Amniotic stem cell (primary cell): ENCODE measurements around the gene C19orf18.
A peak's percentile ranks its signal among the peaks of the same experiment; 100 is the strongest.
"Not testable (repeated sequence)": the region's sequence is repeated elsewhere in the genome, so short reads cannot be mapped to it uniquely, and the experiment has no call there.

Experiments used
- DNase-seq: peaks from one replicate; lab custom pipeline; 2025; lab: John Stamatoyannopoulos, UW

C19orf18 gene

DNA sequence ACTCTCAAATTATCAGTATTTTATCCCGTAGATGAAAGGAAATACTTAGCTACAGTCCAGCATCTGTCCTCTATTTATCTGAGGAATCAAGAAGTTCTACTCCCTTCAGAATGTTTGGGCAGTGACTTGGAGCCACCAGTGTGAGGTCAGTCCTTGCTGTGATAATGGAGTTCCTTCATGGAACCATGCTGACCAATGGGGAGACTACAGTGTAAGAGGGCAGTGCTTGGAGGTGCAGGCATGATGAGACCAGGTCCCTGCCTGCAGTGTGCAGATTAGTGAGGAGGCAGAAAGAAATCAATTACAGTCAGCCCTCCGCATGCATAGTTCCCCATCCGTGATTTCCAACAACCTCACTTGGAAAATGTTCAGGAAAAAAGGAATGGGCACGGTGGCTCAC, at the start of gene C19orf18:
Gene C19orf18 (minus strand): TSS at position 101 of the 400 bp plus-strand sequence. CDS start 102 bp downstream, outside the sequence.
- DNase-seq, result no peak

DNA sequence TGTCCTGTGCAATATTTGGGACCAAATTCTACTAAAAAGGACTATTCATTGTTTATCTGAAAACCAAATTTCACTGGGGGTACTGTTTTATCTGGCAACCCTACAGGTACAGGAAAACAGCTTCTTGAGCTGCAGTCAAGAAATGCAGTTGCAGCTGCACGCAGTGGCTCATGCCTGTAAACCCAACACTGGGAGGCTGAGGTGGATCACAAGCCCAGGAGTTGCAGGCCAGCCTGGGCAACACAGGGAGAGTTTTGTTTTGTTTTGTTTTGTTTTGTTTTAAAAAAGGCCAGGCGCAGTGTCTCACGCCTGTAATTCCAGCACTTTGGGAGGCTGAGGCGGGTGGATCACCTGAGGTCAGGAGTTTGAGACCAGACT, 47.9 kb upstream of the C19orf18 start:
- no peak for DNase-seq

DNA sequence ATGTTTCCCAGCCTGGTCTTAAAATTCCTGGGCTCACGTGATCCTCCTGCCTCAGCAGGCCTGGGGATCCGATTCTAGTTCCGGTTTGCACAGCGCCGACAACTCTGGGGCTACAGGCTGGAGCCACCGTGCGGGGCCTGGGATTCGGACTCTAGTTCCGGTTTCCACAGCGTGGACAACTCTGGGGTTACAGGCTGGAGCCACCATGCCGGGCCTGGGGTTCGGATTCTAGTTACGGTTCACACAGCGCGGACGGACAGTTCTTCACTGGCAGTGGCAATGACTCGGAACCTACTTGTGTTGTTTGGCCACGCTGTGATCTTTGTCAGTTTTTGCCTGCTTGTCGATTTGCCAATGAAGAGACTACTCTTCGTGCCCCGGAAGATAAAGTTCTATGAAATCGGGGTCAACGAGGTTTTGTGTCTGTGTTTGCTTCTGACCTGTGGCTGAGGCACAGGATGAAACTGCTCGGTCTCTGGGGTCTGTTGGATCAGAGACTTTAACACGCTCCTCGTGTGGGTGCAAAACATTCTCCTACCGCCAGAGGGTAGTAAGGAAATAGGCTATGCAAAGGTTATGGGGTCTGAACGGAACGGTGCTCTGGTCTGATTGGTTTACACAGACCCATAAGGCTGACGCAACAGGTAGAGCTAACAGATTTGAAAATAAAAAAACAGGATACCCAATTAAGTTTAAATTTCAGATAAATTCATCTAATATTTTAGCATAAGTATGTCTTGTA, 47.4 kb upstream of the C19orf18 start:
- no peak for DNase-seq

DNA sequence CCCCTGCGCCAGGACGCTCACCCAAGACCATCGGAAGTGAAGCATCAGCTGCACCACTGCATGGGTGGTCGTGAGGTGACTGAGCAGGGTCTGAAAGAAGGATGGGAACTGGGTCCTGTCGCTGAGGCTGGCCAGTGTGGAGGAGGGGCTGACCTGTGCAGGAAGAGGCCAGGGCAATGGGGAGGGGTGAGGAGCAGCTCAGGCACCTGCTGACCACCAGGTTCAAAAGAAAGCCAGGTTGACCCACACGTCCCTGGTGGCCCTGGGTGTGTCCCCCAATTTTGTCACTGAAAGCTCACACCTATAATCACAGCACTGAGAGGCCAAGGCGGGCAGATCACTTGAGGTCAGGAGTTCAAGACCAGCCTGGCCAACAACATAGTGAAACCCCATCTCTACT, 45.8 kb upstream of the C19orf18 start:
- DNase-seq, result no peak

DNA sequence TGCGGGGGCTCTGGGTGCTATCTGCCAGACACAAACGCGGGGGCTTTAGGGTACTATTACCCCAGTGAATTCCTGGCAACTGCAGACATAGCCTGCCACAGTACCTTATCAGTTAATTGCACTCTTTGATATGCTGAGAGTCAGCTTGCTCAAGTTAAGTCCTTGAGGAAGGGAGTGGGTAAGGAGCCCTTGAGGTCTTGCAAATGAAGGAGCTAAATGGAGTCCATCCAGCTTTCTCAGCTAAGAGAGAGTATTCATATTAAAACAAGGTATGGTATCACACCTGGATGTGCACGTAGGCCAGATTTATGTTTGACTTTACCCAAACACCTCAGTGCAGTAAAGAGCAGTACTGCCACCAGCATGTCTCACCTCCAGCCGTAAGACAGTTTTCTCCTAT, 39.8 kb upstream of the C19orf18 start:
- no peak for DNase-seq

DNA sequence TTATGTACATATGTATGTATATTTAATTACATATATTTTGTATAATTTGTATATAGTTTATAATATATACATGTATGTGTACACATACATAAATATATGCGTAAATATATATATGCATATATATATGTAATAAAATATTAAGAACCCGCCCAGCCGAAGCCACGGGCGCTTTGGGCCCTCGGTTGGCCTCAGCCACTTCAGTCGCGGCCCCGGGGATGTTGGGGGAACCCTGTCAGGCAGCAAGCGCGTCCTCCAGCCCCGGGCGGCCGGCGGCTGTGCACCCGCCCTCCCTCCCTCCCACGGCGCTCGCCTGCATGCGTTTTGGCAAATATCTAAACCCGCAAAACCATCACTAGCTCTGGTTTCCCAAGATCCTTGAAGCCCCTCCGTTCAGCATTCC, 36.2 kb upstream of the C19orf18 start:
- no peak for DNase-seq

DNA sequence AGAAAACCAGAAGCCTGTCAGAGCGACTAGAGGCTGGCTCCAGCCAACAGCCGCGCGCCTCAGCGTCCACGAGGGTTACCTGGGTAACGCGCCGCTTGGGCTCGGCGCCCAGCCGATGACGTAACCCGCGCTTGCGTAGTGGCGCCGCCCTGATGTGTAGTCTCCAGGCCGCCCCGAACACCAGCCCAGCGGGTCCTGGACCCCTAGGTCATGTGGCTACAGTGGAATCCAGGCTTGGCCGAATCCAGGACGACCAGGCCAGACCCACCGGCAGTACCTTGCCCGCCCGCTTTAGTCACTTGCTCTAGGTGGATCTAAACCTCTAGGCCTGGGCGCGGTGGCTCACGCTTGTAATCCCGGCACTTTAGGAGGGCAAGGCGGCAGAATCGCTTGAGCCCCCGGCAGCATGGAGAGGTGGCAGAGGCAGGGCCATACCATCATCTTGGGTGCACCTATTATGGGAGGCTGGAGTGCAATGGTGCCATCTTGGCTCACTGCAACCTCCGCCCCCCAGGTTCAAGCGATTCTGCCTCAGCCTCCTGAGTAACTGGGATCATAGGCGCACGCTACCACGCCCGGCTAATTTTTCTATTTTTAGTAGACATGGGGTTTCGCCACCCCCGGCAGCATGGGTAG, 35.5 kb upstream of the C19orf18 start:
- DNase-seq, result no peak

DNA sequence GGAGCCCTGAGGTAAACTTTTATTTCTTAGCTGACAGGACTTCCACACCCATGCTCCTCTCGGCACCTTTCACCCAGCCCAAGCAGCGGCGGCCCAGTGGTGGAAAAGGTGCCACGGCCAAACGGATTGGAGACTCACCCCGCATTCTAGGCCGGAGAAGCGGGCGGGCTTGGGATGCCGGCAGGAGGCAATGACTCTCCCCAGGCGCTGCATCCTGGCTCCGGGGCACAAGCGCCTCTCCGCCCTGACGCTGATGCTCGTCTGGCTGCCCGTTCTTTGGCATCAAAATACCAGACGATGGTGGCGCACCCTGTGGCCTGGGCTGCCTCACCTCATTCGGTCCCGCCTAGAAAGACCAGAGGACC, 34.9 kb upstream of the C19orf18 start:
- DNase-seq, result no peak

DNA sequence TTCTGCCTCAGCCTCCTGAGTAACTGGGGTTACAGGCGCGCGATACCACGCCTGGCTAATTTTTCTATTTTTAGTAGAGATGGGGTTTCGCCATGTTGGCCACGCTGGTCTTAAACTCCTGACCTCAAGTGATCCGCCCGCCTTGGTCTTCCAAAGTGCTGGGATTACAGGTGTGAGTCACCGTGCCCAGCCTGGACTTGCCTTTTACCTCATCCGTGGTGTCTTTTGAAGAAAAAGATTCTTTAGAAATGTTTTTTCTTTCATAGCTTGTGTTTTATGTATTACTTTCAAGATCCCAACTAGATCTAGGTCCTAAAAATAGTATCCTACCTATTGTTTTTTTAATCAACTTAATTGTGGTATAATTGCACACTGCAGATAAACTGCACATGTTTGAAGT, 34.5 kb upstream of the C19orf18 start:
- DNase-seq, result not testable (repeated sequence)

DNA sequence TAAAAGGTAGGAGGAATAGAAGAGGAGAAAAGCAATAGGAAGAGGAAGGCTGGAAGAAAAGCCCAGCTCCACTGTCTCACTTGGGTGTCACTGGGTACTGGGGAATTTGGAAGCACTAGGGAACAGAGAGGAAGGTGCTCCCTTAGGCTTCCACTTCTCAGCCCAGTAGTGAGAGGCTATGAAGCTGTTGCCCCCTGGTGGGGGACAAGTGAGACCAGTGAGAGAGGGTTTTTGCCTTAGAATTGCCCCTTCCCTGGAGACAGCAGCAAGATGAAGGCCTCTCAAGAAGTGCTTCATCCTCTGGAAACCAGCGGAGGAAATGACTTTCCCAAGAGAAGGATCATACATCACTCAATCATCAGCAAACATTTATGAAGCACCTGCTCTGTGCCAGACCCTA, 33.0 kb upstream of the C19orf18 start:
- no peak for DNase-seq

DNA sequence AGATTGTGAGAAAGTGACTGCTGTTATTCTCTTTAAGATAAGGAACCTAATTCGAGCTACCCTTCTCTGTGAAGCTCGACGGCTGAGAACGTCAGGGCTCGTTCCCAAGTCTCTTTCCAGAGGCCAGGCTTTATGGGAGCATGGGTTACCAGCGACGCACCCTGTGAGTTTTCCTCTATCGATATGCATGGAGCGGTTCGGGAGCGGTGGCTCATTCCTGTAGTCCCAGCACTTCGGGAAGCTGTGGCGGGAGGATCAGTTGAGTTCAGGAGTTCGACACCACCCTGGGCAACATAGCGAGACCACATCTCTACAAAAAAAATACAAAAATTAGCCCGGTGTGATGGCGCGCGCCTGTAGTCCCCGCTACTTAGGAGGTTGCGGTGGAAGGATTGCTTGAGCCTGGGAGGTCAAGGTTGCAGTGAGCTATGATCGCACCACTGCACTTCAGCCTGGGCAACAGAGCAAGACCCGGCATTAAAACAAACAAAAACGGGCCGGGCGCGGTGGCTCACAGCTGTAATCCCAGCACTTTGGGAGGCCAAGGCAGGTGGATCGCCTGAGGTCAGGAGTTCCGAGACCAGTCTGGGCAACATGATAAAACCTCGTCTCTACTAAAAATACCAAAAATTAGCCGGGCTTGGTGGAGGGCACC, 29.0 kb upstream of the C19orf18 start:
- no peak for DNase-seq

DNA sequence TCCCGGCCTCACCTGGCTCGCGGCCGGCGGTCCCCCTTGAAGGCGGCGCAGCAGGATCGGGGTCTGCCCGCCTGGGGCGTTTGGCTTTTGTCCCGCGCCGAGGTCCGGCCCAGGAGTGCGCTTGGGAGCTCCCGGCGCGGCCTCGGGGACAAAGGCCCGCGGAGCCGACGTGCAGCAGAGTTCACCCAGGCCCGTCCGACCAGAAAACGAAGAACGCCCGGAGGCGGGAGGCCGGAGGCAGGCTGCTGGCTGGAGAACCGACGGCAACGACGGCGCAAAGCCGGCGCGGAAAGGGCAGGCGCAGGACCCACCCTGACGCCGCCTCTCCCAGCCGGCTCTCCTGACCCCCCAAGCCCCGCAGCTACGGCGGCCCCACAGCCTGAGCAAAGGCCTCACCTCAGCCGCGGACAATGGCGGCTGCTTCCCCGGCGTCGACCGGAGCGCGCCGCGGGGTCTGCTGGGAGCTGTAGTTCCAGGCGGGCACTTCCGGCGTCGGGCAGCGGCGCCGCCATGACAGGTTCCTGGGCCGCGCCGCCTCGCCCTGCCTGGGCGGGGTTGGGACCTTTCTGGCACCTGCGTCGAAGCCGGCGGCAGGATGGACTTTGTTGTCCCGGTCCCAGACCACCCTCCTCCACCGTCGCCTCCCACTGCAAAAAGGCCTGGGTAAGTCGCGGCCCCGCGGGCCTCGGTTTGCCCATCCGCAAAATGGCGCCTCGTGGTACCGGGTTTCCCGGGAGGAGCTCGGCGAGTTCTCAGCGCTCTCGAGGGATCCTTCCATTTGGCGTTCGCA, 28.2 kb upstream of the C19orf18 start, which contains the start of gene ZNF606:
Gene ZNF606 (minus strand): TSS at position 437 of the 790 bp plus-strand sequence. CDS start 1,501 bp downstream, outside the sequence.
- peak; percentile 66 for DNase-seq

DNA sequence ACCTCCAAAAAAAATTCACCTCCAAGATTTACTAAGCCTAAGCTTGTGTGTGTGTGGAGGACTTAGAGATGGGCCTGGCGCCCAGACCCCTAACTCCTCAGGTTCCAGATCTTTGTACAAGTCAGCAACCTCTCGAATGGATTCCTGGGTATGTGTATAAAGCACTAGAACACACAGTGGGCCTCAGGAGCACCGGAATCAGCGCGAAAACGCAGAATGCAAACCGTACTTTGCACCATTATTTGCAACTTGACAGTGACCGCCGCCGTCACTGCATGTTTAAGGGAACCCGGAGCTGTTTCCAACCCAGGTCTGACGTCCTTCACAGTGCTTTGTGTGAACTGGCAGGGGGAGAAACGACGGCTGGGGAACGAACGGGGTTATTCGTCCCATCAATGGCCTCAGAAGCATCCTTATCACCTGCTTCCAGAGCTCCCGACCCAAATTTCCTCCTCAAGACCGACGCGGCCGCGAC, 27.6 kb upstream of the C19orf18 start:
- no peak for DNase-seq

DNA sequence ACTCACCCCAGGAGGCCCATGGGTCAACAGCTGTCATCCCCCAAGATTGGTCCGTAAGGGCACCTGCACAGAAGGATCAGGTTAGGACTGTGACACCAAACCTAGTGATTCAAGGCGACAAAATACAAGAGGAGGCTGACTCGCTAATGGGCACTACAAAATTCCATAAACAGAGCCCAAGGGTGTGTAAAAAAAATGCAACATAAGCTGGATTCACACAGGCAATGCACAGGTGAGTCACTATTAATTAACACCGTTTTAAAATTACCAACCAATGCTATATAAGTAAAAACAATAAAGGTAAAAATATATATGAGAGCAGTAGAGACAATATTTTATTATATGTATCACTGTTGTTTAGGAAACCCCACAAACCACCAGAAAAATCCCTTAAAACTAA, 26.3 kb upstream of the C19orf18 start:
- no peak for DNase-seq

DNA sequence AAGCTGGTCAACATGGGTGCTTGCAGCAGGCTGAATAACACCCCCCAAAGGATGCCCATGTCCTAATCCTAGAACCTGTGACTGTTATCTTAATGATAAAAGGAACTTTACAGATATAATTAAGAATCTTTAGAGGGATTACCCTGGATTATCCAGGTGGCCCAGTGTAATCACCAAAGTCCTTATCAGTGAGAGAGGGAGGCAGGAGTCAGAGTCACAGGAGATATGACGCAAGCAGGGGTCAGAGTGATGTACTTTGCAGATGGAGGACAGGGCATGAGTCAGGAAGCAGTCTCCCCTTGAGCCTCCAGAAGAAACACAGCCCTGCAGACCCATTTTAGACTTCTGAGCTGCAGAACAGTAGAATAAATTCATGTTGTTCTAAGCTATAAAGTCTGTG, 18.5 kb upstream of the C19orf18 start:
- no peak for DNase-seq

DNA sequence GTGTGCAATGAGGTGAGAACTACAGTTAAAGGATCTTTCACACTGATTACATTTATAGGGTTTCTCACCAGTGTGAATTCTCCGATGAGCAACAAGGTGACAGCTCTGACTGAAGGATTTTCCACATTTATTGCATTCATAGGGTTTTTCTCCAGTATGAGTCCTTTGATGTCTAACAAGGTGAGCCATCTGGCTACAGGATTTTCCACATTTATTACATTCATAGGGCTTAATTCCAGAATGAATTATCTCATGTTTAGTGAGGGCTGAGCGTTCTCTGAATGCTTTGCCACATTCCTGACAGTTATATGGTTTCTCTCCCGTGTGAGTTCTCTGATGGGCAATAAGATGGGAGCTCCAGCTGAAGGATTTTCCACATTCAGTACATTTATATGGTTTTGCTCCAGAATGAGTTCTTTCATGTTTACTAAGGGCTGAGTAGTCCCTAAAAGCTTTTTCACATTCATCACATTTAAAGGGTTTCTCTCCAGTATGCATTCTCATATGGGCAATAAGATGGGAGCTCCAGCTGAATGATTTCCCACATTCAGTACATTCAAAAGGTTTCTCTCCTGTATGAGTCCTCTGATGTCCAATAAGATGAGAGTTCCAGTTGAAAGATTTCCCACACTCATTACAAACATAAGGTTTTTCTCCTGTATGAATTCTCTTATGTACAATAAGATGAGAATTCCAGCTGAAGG, 4.4 kb upstream of the C19orf18 start:
- no peak for DNase-seq

DNA sequence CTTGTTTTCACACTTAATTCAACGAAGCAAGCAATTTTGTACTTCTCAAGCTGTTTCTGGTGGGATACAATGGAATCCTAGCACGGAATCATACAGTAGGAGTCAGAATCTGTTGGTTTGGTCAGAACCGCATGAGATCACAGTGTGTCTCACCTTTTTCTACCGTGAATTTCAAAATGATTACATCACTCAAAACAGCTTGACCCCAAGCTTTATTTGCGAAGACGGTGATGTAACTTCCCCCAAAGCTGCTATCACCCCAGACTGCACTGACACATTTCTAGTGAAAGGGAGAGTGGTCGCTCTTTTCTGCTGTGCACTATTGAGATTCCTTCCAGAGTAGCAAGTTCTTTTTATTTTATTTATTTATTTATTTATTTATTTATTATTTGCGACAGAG, 9.6 kb downstream of the C19orf18 start:
- no peak for DNase-seq

DNA sequence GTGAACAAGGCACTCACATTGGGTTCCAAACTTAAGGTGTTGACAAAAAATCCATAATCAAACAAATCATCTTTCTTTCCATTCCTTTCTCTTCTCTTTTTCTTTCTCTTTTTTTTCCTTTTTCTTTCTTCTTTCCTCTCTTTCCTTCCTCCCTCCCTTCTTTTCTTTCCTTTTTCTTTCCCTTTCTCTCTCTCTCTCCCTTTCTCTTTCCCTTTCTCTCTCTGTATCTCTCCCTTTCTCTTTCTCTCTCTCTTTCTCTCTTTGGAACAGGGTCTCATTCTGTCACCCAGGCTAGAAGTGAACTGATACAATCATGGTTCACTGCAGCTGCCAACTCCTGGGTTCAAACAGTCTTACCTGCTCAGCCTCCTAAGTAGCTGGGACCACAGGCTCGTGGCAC, 12.5 kb downstream of the C19orf18 start:
- no peak for DNase-seq

DNA sequence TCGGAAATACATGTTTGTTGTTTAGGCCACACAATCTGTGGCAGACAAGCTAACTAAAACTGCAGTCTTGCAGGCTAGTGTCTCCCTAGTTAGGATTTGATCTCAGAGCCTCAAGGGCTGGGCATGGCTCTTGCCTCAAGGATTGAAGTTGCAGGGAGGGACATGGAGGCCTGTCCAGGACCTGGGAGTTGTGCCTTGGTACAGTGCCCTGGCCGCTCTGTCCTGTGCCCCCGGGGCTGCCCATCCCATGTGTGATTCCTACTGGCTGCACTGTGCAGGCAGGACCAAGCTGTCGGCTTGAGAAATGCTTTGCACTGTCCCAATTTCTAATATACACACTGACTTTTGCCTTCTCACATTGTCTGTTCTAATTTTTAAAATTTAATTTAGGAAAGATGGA, 19.3 kb downstream of the C19orf18 start:
- no peak for DNase-seq

DNA sequence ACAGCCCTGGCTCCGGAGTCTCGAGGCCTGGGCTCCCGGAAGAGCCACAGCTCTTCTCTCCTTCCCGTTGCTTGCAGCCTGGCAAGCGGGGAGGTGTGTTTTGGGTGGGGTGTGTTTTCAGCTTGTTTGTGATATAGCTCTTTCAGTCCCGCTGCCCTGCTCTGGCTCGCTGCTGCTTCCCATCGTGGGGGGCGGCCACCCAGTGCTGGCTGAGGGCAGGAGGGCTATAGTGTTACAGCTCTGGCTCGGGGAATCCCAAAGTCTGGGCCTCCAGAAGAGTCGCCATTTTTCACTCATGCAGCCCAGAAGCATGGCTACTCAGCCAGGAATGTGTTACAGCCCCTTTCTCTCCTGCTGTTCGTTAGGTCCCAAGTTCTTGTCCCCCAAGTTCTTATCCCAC, 24.6 kb downstream of the C19orf18 start:
- DNase-seq, result no peak

DNA sequence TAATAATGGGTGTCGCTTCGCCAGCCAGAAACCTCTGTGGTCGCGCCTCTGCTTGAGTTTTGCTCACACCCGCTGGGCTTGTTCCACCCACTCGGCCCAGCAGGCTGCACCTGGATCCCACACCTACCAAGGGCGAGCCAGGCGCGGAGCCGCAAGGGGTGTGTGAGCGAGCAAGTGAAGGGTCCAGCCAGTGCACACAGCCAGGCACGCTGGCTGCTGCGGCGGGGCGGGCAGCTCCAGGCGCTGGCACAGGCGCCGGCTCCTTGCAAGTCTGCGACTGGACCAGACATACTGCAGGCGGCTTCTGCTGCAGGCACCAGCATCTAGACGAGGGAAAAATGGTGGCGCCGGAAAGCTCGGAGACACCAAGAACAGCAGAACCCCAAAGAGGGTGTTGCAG, 25.0 kb downstream of the C19orf18 start:
- DNase-seq, result no peak
